CD4-positive, alpha-beta T cell treated with Interferon gamma for 1 hour (primary cell): Measurements from ENCODE around the gene C1orf115.
"Not testable (repeated sequence)": the region's sequence is repeated elsewhere in the genome, so short reads cannot be mapped to it uniquely, and the experiment has no call there.

Experiments
- DNase-seq: peaks from one replicate; pipeline ENCODE4 v3.0.0-alpha.2; 2020

C1orf115 gene, protein sequence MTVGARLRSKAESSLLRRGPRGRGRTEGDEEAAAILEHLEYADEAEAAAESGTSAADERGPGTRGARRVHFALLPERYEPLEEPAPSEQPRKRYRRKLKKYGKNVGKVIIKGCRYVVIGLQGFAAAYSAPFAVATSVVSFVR

DNA sequence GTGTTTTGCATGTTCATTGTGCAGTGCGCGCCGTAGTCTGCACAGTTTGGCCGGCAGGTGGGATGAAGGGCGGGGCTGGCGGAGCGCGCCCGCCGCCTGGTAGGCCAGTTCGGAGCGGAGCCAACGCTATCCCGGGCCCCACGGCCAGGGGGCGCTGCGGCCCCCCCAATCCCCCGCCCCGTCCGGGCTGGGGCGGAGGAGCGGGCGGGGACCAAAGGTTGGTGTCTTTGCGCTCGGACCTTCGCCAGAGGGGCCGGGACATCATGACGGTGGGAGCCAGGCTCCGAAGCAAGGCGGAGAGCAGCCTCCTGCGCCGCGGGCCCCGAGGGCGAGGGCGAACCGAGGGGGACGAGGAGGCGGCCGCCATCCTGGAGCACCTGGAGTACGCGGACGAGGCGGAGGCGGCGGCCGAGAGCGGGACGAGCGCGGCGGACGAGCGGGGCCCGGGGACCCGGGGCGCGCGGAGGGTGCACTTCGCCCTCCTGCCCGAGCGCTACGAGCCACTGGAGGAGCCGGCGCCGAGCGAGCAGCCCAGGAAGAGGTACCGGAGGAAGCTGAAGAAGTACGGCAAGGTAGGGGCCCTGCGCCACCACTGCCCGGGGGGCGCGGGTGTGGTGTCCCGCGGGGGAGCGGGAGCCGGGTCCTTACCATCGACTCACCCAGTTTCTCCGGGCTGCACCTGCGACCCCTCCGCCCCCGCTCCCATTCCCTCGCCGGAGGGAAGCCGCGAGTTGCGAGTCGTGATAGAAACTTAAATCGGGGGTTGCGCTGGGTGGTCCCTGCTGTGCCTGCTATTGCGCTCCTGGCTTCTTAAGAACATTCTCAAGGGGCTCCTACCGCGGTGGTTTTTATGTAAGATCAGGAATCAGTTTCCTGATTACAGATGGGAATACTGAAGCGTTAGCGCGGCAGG is at the start of gene C1orf115:
Gene C1orf115, plus strand, starts transcription at position 224 of the 913 bp plus-strand sequence. Its CDS starts 40 bp downstream, at position 264.
- peak; percentile 72 for DNase-seq

DNA sequence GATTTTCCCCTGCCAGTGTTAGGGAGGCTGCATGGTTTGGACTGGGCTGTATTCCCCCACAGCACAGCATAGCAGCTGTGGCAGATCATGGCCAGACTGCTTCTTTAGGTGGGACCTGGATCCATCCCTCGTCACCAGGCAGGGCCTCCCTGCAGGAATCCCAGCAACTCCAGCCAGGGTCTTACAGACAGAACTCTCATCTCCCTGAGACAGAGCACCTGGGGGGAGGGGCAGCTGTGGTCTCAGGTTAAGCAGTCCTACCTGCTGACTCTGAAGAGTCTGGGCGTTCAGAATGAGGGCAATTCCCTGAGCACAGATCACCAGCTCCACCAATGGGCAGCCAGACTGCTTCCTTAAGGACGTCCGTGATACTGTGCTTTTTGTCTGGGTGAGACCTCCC is 47.9 kb upstream of the C1orf115 start:
- DNase-seq: no peak

DNA sequence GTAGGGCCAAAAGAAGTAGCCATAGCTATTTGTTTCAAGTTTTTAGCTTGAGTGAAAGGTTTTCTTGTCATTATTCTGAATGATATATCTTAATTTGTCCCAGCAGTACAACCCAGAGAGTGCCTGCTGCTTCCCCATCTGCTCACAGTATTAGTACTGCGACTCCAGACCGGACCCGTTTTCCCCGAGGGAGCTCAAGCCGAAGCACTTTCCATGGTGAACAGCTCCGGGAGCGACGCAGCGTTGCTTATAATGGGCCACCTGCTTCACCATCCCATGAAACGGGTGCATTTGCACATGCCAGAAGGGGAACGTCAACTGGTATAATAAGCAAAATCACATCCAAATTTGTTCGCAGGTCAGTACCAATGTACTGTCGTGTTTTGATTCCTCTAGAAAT is 37.2 kb upstream of the C1orf115 start:
- DNase-seq: no peak

DNA sequence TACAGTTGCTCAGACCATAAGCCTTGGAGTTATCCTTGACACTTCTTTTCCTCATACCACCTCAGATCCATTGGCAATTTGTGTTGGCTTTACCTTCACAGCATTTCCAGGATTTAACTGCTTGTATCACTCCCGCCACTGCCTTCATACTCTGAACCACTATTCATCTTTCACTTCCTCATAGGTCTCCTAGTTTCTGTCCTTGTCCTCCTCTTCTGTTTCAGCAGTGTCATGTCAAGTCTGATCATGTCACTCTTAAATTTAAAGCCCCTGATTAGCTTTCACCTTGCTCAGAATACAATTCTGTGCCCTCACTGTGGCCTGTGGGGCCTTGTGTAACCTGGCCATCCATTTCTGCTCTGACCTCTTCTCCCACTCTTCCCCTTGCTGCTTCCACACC is 34.7 kb upstream of the C1orf115 start:
- DNase-seq: no peak

DNA sequence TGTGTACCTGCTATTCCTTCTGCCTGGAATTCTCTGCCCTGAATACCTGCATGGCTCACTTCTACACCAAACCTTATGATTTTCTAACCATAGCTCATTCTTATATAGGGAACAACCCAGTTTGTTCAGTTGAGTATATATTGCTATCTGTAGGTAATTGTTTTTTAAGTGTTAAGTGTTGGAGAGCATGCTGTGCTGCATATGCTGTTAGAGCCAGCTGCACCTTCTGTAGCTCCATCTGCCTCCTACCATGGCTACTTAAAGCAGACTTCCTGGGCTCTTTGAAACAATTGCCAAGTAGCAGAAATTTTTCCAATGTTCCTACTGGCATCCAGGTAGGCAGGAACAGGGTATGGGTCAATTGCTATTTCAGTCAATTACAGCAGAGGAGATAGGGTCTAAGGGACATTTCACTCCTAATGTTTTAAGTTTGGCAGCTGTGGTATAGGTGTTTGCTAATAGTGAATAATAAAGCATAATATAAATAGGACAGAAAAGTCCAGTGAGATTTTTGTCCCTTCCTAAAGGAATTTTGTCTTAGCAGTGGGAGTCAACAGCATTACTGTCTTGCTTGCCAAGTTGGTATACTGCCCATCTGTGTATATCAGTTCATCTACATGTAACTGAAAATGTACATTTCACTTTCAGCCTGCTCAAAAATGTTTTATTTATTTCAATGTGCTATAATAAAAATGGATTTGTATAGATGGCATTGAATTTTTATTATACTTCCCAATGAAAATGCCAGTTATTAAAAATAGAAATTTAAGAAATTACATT is 34.0 kb upstream of the C1orf115 start:
- no peak for DNase-seq

DNA sequence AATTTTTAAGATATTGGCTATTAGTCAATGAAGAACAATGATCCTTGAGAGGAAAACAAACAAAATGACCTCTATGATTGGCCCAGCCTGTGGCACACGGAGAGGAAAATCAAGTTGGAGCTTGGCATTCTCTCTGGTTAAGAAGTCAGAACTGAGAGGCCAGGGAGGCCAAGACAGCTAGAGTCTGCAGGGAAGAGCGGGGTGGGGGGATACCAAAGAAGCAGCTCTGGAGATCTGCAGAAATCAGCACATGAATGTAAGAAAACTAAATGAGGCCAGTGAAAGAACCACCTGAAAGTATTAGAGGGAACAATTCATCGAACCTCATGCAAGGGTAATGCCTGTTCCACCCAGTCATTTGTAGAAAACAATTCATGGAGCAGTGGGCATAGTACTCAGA is 23.8 kb upstream of the C1orf115 start:
- DNase-seq: no peak

DNA sequence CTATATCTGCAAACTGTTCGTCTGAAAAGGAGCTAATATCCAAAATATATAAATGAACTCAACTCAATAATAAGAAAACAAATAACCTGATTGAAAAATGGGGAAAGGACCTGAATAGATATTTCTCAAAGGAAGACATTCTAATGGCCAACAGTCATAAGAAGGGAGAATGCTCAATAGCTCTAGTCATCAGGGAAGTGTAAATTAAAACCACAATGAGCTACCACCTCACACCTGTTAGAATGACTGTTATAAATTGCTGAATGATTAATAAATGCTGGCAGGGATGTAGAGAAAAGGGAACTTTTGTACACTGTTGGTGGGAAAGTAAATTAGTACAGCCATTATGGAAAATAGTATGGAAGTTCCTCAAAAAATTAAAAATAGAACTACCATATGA is 21.2 kb upstream of the C1orf115 start:
- DNase-seq: no peak

DNA sequence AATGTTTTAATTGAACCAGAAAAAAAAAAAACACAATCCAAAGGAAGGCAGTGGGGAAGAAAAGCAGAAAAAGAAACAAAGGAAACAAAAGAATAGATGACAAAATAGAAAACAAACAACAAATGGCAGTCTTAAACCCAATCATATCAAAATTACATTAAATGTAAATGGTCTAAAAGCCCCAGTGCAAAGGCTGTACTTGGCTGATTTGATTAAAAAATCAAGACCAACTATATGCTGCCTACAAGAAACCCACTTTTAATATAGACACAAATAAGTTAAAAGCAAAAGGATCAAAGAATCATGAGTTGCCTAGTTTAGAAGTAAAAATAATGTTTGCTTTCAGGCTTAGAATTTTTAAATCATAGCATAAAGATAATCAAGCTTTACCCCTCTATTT is 19.8 kb upstream of the C1orf115 start:
- DNase-seq: no peak

DNA sequence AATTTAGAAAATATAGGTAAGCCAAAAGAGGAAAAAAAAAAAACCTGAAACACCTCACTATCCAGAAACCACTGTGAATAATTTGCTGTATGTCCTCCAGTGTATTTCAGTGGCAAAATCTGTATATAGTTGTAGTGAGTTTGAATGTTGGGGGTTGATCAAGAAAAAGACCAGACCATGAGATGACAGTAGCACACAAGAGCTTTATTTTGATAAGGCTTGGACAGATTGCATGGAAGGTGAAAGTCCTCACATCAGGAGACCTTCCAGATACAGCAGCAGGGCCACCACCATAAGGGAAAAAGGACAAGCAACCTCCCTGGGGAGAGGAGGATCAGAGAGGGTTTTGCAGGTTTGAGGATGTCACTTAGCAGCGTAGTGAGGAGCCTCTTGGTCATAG is 16.2 kb upstream of the C1orf115 start:
- no peak for DNase-seq

DNA sequence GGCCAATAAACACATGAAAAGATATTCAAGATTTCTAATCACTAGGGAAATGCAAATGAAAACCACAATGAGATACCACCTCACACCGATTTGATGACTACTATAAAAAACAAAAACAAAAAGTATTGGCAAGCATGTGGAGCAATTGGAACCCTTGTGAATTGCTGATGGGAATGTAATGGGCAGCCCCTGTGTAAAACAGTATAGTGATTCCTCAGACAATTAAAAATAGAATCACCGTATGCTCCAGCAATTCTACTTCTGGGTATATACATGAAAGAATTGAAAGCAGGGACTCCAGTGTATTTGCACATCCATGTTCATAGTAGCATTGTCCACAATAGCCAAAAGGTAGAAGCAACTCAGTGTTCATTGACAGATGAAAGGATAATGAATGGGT is 12.9 kb upstream of the C1orf115 start:
- DNase-seq: no peak

DNA sequence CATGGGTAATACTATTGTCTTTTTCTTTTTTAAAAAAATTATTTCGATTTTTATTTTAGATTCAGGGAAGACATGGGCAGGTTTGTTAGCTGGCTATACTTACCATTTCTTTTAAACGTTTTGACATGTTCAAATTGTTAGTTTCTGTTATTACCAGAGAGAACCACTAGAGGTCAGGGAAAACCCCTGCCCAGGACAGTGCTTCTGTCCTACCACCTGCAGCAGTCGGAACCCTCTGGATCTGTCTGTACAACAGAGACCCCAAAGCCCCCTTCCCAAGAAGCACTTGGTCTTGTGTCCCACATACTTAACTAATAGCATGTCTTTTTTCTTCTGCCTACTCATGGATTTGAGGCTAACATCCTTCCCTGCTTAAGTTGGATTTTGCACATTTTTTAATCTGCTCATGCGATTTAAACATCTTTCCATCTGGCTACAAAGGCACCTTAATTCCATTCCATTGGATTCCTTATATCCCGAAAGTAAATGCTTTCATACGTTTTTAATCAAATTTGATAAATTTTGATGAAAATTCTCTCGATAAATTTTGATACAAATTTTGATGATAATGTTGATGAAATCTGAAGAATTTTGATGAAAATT is 10.0 kb upstream of the C1orf115 start:
- DNase-seq: peak; percentile 7

DNA sequence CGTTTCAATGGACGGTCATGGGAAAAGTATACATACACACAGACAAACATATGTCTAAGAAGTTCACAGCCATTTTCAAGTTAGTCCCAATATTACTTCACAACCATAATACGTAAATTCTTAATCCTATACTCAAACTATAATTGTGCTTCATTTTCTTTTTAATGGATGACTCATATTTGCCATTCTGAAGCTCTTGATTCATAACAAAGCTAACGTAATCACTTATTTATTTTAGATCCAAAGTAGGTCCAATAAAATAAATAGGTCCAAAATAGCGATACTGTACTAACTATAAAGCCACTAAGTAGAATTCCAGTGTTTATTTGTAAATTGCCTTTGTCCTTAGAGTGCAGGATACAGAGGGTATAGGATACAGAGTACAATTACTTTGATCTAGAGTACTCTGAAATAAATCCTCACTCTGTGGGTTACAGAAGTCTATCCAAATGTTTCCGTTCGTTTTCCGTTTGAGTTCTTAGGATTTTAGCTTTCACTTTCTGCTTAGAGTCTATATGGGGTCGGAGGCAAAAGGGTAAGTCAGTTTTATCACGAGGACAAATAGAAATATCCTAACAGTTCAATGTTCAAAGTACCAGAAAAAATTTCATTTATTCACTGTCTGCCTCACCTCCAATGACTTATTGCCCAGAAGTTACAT is 8.8 kb upstream of the C1orf115 start:
- DNase-seq: no peak

DNA sequence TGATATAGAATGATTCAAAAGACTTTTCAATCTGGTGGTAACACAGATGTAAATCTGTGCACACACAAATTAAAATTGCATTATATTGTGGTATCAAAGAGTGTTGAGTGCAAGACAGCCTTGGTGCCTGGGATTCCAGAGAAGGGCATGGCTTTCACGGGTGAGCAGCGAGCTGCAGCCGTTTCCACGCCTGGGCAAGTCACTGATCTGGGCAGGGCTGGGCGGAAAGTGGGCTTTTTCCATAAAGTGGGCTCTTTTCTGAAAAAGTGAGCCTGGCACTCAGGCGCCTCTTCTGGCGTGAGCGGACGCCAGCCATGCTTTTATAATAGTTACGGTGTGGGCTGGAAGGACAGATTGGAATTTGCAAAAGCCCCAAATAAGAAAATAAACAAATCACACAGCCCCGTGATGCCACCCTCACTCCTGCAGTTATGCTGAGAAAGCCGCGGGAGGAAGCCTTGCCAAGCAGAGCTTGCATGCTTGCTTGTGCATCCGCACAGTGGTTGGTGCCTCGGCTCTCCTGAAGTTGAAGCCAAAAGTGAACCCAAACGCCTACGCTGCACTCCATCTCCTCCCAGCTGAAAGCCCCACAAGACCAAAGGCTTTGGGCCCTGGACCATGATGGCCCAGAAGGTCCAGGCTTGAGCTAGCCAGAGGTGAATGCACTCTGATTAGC is 7.1 kb upstream of the C1orf115 start:
- DNase-seq: no peak

DNA sequence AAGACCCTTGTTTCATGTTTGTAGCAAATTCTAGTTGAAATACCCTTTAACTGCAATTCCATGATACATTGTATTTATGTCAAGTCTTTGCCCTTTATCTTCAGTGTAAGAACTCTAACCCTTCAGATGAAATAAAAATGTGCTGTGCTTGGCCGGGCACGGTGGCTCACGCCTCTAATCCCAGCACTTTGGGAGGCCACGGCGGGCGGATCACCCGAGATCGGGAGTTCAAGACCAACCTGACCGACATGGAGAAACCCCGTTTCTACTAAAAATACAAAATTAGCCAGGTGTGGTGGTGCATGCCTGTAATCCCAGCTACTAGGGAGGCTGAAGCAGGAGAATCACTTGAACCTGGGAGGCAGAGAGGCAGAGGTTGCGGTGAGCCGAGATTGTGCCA is 6.4 kb upstream of the C1orf115 start:
- DNase-seq: not testable (repeated sequence)

DNA sequence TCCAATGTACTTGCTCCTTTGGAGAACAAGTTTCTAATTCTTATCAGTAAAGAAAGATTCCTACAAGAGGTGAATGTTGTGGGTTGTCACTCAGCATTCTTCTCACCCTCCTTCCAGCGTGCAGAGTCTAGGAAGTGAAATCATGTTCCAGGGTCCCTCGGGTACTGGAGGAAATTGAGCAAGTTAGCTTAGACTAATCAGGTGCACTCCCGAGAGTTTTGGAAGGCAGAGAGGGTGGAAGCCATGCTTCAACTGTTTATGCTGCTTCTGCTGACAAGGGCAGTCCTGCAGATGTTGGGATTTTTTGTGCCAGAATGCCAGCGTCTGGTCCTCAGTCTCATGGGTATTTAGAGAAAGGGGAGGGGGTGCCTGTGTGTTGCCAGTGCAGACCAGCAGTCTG is 5.3 kb upstream of the C1orf115 start:
- no peak for DNase-seq

DNA sequence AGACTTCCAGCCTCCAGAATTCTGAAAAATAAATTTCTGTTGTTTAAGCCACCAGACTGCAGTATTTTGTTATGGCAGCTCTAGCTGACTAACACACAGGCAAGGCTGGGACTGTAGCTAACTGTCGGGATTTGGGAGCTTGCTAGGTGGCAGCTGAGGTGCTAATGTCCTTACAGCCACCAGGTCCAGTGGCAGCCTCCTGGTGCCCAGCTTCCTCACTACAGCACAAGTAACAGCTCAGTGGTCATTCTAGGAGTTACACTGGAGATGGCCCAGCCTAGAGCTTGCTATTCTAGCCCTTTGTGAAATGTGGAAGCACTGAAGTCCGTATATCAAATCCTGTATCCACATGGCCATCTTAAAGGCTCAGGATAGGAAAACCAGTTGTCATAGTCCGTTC is 4.3 kb upstream of the C1orf115 start:
- no peak for DNase-seq

DNA sequence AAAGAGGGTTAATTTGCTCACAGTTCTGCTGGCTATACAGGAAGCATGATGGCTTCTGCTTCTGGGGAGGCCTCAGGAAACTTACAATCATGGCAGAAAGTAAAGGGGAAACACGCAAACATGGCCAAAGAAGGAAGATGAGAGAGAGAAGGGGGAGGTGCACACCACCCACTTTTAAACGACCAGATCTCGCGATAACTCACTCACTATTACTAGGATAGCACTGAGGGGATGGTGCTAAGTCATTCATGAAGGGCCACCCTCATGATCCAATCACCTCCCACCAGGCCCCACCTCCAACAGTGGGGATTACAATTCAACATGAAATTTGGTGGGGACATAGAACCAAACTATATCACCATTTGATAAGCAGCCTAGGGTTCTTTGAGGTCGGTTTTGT is 2.4 kb upstream of the C1orf115 start:
- DNase-seq: no peak

DNA sequence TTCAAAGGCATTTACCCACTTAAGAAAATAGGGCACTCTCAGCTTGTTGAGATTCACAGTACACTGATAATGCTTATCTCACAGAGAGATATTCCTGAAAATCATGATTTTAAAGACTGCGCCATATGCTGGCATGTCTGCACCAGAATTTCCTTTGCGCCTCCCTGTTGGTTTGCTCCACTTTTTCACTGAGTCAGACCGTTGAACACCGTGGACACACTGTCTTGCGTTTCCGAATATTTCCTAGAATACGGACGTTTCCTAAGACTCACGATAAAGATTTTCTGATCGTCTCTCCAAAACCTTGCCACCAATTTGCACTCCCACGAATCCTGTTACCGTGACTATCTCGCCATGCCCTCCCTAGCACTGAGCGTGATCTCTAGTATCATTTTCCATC is 497 bp upstream of the C1orf115 start:
- no peak for DNase-seq

DNA sequence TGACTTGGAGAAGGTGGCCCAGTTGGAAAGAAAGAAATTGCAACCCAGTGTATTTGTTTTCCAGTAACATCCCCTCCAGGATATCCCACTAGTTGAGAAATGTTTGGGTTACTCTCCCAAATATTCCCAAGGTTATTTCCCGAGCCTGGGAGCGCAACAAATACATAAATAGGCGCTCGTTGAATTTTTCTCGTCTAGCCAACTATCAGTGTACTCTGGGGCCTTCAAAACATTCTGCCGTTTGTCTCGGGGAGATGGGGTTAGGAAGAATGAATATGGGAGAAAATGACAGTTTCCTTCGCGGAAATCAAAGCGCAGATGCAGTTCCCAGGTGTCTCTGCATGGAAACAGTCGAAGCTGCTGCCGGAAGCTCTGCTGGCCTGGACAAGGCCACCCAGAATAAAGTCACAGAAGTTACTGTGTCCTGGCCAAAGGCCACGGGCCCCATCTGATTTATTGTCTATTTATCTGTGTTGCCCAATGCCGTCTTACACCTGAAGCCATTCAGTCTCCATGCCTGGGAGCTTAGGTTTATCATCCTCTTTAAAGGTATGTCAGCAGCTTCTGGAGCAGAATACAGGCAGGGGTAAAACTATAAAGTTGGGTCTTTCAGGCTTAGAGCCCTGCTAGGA is 1.0 kb downstream of the C1orf115 start:
- DNase-seq: no peak

DNA sequence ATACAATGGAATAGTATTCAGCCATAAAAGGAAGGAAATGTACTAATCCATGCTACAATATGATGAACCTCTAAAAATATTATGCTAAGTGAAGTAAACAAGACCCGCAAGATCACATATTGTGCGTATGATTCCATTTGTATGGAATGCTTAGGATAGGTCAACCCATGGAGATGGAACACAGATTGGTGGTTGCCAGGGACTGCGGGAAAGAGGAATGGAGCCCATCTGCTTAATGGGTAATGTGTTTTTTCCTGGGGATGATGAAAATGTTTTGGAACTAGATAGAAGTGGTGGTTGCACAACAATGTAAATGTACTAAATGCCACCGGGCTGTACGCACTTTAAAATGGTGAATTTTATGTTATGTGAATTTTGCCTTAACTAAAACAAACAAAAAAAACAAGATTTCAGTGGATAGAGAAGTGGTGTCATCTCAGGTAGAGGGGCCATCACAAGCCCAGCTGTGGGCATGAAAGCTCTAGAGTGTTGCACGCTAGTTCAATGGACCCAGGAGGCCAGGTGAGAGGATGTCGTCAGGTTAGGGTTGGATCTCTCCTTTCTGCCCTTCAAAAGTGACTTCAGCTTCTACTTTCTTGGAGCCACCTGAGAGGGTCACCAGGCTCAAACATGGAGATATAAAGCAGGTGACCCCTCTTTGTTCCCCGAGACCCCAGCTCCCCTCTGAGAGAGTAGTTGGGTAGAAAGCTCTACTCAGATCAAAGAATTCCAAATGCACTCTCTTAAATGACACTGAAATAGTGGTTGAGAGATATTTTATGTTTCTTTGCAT is 2.5 kb downstream of the C1orf115 start:
- DNase-seq: no peak

DNA sequence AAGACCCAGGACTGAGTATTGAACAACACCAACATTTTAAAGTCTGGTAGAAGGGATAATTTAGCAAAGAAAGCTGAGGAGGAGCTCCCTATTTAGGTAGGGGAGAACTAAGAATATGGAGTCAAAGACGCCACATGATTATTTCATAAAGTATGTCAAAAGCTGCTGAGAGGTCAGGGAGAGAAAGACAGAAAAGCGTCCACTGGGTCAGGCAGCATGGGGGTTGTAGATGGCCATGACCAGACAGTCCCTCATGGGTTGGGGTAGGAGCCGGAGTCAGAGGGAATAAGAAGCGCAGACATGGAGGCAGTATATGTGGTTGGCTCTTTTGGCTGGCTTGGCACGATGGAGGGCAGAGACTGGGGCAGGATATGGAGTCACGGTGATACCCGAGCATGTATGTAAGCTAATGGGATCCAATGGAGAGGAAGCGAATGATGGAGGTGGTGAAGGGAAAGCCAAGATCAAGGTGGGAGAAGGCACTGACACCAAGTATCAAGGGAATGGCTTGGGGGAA is 4.8 kb downstream of the C1orf115 start:
- no peak for DNase-seq
